HUDEP-2 (cell line): Measurements from ENCODE around the gene PPP1CC.
"Not testable (repeated sequence)": the region's sequence is repeated elsewhere in the genome, so short reads cannot be mapped to it uniquely, and the experiment has no call there.

Experiments
- DNase-seq, 76 experiments: peaks; one replicate each; lab custom pipeline; 2025; ENCODE audit not compliant: unreplicated experiment in 76 of 76; lab: John Stamatoyannopoulos, UW

Gene PPP1CC

DNA sequence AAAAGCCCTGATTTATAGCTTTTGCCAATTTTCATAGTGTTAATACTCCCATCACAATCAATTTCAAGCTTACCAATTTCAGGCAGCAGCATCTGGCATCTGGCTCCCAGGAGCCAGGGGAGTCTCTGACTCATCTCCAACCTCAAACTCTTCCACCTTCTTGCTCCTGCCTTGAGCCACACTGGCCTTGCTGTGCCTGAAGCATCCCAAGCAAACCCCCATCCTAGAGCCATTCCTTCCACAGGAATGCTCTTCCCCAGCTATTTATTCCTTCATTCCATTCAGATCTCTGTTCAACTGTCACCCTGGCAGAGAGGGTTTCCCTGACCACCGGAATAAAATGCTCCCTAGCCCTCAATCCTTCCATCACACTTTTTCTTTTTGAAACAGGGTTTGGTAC lies 13.9 kb upstream of the PPP1CC start:
- DNase-seq = no peak

- DNase-seq = no peak
These were observed 11.6 kb upstream of the PPP1CC start for GRCh38 chr12:110754101-110754793.

- no peak for DNase-seq
These were observed 8.2 kb upstream of the PPP1CC start for GRCh38 chr12:110750784-110751461.

DNA sequence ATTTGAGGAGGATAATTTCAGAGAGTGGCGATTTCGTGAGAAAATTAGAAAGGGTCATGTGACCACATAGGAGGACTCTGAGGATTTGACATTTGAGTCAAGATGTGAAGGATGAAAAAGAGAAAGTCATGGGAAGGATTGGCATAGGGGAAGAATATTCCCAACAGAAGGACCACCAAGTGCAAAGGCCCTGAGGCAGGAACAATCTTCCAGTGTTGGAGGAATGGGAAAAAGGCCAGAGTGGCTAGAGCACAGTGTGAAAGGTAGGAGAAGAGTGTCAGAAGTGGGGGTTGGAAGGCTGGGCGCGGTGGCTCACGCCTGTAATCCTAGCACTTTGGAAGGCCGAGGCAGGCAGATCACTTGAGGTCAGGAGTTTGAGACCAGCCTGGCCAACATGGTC lies 3.9 kb upstream of the PPP1CC start:
- no peak for DNase-seq

DNA sequence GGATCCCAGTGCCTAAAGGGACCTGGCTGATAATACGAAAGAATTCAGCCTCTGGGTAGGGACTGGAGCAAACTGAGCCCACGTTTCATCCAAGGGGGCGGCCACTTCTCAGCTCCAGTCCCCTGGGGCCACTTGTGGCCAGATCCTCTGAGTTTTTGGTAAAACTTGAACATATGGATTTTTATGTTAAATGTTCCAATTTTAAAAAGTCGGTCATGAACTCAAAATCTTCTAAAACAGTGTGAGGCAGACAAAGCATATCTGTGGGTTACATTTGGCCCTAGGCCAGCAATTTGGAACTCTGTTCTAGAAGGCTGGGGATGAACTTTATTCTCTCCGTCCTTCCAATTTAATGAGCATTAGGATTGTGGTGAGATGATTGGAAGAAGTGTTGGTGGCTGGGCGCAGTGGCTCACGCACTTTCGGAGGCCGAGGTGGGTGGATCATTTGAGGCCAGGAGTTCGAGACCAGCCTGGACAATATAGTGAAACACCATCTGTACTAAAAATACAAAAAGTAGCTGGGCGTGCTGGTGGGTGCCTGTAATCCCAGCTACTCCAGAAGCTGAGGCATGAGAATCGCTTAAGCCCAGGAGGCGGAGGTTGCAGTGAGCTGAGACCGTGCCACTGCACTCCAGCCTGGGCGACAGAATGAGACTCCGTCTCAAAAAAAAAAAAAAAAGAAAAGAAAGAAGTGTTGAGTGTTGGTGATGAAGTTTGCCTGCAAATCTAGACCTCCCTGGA lies 3.0 kb upstream of the PPP1CC start:
- DNase-seq = no peak

GRCh38 chr12:110744601-110745264 lies 2.0 kb upstream of the PPP1CC start:
- DNase-seq = peak in 43 of 76 experiments; percentile 2 to 58 (median 31)

DNA sequence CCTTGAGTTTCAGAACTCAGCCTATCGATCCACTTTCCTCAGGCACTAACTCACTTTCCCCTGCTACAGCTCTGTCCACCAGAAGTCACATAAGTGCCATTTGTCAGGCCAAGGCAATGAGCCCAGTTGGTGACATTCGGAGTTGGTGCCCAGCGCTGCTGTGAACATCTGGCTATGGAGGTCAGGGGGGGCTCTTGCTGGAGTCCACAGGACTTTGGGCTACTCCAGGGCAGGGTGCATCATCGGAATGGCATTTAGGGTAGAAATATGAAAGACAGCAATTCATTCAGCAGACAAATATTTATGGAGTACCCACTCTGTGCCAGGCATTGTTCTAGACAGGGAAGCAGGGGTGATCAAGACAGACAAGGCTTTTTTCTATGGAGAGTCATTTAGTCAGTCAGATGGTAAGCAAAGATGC lies 1.5 kb upstream of the PPP1CC start:
- DNase-seq = peak in 1 of 76 experiments; percentile 11

GRCh38 chr12:110743571-110744093 lies 941 bp upstream of the PPP1CC start:
- peak in 1 of 76 experiments; percentile 29 for DNase-seq

GRCh38 chr12:110742096-110742717 lies 484 bp downstream of the PPP1CC start:
- peak in 7 of 76 experiments; percentile 16 to 49 (median 23) for DNase-seq

DNA sequence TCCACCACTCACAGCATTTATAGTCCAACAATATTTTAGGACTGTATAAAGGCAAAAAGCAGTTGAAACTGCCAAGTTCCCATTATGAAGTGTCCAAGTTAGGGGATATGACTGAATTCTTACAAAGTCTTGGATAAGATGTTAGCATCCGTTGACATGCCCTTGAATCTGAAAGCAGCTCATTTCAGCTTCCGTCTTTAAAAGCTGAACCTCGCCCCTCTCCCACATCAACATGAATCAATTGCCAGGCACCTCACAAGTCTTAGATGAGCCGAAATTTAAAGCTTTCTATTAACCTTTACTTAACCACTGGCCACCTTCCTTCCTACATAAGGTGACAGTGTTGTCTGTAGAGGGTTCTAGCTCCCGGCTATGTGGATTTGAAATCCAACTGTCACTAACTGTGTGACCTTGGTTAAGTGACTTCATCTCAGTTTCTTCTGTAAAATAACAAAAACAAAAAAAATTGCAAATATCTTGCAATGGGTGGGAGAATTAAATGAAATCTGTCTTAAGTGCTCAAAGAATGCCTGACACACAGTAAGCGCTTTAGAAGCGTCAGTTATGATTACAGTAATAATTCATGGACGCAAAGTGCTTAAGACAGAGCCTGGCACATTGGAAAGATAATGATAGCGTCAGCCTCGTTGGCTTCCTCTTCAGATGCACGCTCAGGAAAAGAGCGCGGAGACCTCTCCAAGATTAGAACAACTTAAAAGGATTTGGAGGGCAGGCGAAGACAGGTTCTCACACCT lies 1.2 kb downstream of the PPP1CC start:
- peak in 16 of 76 experiments; percentile 2 to 39 (median 16) for DNase-seq

DNA sequence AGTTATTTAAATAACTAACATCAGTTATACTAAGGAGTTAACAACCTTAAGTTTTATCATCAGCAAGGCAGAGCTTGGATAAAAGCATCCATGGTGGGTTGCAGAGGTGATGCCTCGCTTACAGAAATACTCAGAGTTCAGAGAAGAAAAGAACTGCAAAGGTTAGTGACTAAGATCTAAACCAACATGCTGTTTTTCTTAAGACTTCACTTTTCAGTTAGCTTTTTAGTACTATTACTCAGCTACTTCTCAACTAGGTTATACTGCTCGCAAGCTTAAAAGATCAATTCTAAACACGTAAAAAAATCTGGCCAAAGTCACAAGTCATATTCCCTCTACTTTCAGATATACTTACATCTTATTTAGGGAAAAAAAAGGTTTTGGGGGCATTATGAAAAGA lies 2.8 kb downstream of the PPP1CC start:
- no peak for DNase-seq

DNA sequence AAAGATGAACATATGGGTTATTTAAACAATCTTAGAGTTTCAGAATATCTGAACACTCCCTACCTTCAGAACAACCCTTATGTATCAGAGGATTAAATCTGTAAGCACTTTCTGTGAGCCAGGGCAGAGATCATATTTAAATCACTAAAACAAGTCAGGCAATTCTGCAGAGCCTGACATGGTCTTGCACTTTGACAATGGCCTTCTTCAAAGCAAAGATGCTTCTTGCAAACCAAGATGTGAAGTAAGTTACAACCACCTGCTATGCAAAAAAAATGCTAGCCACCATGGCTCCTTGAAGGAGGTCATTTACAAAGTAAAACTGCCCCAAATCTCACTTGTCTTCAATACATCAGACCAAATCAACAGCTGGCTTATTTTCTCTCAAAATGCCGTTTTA lies 3.2 kb downstream of the PPP1CC start:
- no peak for DNase-seq

- DNase-seq = no peak
These were observed 5.2 kb downstream of the PPP1CC start for GRCh38 chr12:110737532-110737931.

DNA sequence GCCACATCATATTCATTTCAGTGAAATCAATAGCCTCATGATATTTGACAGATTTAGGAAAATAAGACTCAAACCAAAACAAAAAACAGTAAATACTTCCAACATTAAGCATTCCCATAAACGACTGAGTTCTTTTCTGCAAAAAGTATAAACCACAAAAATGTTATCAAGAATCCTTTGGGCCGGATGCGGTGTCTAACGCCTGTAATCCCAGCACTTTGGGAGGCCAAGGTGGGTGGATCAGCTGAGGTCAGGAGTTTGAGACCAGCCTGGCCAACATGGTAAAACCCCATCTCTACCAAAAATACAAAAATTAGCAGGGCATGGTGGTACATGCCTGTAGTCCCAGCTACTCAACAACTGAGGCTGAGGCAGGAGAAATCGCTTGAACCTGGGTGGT lies 5.7 kb downstream of the PPP1CC start:
- not testable (repeated sequence) for DNase-seq

DNA sequence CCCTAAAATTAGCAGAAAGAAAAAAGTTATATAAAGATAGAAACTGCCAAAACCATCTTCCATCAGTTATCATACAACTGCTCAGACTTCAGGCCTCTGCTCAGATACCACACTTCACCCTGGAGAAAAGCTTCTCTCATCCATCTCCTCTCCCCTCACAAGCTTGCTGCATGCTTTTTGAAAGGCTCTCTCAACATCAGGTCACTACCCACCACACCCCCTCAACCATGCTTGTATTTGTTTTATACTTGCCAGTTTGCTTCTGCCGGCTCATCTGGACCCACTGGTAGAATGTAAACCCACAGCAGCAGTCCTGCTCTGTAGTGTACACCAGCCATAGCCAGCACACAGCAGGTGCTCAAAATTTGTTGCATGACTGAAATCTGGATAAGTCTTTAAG lies 8.8 kb downstream of the PPP1CC start:
- no peak for DNase-seq

DNA sequence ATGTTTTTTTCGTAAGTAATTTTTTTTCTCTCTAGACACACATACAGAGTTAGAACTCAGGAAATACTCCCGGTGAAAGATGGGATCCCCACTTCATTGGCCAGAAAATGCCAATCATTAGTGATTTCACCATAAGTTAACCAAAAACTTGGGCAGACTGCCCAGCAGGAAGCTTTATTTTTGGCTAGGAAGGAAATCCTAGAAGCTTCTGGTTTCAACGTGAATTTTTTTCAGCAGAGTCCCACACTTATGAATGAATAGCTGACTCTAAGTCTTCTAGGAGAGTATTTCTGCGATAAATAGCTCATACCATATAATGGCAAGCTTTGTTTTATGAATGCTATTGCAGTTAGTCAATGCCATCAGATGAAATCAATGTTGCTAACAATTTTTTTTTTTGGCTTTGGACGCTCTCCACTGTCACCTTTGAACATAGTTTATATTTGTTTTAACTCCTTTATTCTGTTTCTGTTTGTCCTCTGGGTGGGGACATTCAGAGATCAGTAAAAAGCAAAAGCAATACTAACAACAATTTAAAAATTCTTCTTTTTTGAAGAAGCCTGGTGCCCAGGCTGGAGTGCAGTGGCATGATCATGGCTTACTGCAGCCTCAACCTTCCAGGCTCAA lies 9.5 kb downstream of the PPP1CC start:
- no peak for DNase-seq

DNA sequence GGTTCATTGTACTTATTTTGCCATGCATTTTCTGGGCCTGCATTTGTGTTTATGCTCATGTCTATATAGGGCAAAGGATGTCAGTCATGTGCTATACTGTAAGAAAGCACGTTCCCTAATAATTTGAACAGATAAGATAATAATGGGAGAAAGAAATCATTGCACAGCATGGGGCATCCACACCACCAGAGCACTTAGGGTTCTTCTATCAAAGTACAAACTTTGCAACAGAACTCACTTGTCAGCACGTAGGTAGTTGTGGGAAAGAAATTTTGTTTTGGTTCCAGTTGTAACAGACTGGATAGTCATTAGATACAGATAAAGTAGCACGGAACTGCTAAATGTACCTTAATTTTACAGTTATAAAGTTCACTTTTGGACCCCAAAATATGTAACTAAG lies 10.1 kb downstream of the PPP1CC start:
- DNase-seq = no peak

- DNase-seq = no peak
These were observed 11.2 kb downstream of the PPP1CC start for GRCh38 chr12:110731479-110731878.

DNA sequence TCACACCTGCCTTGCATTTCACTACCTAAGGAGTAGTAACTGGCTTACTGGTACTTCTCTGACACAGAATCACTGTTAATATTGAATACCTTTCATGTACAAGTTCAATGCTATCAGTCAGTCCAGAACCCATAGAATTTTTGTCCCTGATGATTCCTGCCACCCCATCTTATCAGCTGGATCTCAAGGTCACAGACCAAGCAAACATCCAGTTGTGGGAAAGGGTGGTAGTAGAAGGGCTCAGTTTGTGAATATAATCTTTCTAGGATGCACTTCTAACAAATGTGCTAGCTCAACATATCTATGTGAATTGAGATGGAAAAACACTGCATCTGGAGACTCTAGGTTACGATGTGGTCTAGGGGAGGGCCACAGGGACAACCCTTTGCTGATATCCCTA lies 14.1 kb downstream of the PPP1CC start:
- DNase-seq = no peak
